ENCODE results near the gene SUPT6H.

- no peak for TF ChIP-seq CTCF (IDR thresholded peaks at IDR 0.05)
- no peak for TF ChIP-seq PHF8 (IDR thresholded peaks at IDR 0.05; ENCODE audit: borderline replicate concordance, low read depth)
- no peak for TF ChIP-seq RFX5 (IDR thresholded peaks at IDR 0.05)
- TF ChIP-seq CEBPB (IDR thresholded peaks at IDR 0.05): no peak
- TF ChIP-seq MAX (IDR thresholded peaks at IDR 0.05): no peak
Observed at GRCh38 chr17:28702026-28702751, 40.2 kb downstream of the SUPT6H start.

Data from A549 (cell line).